ENCODE data around the gene BUB1. TPM values are rescaled to one million over a fixed set of nuclear protein-coding genes. Genes with fewer than 3 reads are reported as not detected.
"Not testable (repeated sequence)": the region's sequence is repeated elsewhere in the genome, so short reads cannot be mapped to it uniquely, and the experiment has no call there.

BUB1 gene
- polyA plus RNA-seq, 1 donor, result 34.9 TPM

DNA sequence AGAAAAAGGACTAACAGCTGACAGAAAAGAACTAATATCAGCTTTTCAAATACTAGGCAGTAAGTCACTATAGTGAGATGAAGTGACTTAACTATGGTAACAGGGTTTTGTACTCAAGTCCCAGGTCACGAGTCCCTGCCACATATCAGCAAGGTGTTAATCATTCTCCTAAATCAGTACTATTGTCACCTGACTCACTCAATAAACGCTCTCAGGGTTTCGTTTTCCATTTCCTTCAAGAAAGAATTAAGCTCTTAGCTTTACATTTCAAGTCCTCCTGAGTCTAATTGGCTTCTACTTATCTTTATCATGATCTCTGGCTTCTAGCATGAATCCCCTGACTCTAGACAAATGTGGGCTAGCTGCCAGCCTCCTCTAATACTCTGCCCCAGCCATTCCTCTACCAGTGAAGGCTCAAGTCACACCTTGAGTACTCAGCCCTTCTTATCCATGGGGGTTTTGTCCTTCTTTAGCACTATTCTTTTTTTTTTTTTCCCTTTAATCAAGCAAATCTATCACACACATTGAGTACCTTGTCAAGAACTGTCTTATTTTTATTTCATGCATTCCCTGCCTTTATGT, 20.0 kb downstream of the BUB1 start:
- no peak for DNase-seq

DNA sequence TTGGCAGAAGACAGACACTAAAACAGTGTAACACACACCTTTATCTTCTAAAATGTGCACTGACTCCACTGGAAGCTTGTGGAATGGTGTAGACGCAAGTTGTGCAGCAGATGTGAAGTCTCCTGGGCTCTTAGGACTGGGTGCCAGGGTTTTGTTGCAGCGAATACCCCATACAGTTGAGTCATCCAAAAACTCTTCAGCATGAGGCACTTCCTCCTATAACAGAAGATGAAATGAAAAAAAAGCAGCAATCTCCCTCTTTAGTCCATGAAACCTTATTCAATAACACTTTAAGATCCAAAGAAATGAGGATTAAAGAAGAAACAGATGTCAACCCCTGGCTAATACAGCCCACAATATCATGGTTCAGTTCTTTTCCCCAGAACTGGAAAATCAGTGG, 22.2 kb downstream of the BUB1 start:
- DNase-seq, result no peak

GRCh38 chr2:110653861-110654260, 24.0 kb downstream of the BUB1 start:
- DNase-seq, result no peak

DNA sequence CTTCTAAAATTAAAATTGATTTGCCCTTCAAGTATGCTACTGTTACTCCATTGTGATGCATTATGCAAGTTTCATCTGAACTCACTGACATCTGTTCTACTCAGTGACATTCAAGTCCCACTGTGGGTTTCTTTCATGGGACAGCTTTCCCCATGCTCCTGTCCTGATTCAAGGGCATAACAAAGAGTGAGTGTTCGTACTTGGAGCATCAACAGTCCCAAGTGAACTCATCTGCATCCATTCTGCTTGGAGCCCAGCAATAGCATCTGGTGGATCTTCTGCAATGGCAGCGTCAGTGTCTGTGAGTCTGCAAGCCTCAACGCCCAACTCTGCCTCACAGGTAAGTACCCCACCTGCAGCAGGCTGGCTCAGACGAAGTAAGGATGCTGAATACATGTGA, 27.5 kb downstream of the BUB1 start:
- no peak for DNase-seq

- no peak for DNase-seq
Measured at GRCh38 chr2:110647777-110648176, 30.1 kb downstream of the BUB1 start.

- no peak for DNase-seq
Measured at GRCh38 chr2:110645616-110646015, 32.2 kb downstream of the BUB1 start.

DNA sequence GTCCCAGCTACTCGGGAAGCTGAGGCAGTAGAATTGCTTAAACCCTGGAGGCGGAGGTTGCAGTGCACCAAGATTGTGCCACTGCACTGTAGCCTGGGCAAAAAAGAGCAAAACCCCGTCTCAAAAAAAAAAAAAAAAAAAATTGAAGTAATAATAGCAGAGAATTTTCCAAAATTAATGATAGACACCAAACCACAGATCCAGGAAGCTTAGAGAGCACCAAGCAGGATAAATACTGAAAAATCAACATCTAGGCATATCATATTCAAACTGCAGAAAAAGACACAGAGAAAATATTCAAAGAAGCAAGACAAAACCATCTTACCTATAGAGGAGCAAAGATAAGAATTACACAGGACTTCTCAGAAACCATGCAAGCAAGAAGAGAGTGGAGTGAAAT, 33.5 kb downstream of the BUB1 start:
- no peak for DNase-seq

DNA sequence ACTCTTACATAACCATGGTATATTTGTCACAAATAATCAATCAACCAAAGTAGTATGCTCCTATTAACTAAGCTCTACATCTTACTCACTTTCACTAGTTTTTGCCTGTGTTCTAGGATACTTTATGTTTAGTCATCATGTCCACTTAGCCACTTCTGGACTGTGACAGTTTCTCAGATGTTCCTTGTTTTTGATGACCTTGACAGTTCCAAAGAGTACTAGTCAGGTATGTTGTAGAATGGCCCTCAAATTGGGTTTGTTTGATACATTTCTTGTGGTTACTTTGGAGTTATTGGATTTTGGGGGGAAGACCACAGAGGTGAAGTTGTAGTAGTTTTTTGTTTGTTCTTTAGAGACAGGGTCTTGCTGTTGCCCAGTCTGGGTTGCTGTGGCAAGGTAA, 35.5 kb downstream of the BUB1 start:
- DNase-seq, result no peak

- DNase-seq, result no peak
Measured at GRCh38 chr2:110639972-110640371, 37.9 kb downstream of the BUB1 start.

- no peak for DNase-seq
Measured at GRCh38 chr2:110638952-110639695, 38.7 kb downstream of the BUB1 start.

DNA sequence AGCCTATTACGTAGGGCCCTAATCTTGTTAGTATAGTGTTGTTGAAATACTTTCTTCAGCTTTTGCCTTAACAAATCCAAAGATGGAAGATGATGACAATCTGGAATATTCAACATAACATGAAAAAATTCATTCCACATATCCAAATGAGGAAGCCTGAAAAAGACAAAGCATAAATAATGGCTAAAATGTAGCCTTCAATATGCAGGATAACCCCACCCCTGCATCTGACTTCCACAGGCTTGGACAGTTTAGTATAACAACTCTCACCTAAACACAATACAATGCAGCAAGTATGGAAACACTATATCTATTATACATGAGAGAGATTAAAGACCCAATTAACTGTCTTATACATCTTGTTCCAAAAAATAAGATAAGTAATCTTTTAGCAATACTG, 39.9 kb downstream of the BUB1 start:
- DNase-seq, result no peak

- DNase-seq, result no peak
Measured at GRCh38 chr2:110637093-110637492, 40.8 kb downstream of the BUB1 start.

DNA sequence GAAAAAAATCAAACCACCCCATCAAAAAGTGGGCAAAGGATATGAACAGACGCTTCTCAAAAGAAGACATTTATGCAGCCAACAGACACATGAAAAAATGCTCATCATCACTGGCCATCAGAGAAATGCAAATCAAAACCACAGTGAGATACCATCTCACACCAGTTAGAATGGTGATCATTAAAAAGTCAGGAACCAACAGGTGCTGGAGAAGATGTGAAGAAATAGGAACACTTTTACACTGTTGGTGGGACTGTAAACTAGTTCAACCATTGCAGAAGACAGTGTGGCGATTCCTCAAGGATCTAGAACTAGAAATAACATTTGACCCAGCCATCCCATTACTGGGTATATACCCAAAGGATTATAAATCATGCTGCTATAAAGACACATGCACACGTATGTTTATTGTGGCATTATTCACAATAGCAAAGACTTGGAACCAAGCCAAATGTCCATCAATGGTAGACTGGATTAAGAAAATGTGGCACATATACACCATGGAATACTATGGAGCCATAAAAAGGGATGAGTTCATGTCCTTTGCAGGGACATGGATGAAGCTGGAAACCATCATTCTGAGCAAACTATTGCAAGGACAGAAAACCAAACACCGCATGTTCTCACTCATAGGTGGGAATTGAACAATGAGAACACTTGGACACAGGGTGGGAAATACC, 41.8 kb downstream of the BUB1 start:
- not testable (repeated sequence) for DNase-seq

GRCh38 chr2:110627348-110627747, 50.5 kb downstream of the BUB1 start:
- DNase-seq, result not testable (repeated sequence)

- DNase-seq, result not testable (repeated sequence)
Measured at GRCh38 chr2:110619326-110619939, 58.4 kb downstream of the BUB1 start.

DNA sequence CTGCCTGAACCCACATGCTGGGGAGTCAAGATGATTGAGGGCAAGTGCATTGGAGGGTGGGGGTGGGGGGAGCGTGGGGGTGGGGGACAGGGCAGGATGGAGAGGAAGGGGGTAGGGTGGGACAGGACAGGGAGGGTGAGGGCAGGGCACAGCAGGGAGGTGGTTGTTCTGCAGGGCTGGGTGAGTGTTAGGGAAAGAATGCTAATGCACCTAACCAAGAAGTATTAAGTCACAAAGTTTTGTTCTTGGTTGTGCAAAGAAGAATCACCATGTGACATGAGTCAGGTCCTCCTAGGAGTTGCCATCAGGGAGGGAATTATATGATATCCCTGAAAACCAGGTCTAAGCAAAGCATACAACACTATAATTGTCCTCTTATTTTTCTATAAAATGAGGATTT, 63.9 kb downstream of the BUB1 start:
- not testable (repeated sequence) for DNase-seq

GRCh38 chr2:110610613-110611250, 67.1 kb downstream of the BUB1 start:
- DNase-seq, result not testable (repeated sequence)

DNA sequence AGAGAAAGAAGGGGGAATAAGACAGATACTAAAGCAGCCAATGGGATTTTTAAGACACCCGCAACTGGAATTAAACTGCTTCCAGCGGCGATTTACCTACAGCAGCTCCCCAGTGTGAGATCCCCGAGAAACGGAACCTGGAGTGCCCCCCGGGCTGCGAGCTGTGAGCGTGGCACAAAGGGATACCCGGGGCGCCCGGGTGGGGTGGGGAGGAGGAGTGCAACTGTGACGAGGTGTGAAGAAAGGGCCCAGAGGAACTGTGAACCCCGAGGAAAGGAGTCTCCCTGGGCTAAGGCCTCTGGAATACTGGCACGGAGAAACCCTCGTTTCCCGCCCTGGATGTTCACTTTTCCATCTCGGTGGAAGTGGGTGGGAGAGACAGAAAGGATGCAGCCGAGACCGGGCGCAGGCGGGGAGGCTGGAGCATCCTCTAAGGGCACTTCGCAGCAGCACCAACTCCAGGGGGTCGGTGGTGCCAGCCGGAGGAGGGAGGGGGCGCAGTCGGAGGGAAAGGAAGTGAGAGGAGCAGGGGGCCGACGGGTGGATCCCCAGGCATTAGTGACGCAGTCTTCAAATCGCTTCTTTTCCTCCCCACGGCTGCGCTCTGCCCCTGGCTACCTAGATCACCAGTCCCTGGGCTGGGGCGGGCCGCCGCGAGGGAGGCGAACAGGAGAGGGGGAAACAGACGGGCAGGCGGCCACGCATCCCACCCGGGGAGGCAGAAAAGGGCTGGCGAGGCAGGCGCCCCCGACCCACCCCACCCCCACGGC, 67.8 kb downstream of the BUB1 start:
- DNase-seq, result not testable (repeated sequence)

DNA sequence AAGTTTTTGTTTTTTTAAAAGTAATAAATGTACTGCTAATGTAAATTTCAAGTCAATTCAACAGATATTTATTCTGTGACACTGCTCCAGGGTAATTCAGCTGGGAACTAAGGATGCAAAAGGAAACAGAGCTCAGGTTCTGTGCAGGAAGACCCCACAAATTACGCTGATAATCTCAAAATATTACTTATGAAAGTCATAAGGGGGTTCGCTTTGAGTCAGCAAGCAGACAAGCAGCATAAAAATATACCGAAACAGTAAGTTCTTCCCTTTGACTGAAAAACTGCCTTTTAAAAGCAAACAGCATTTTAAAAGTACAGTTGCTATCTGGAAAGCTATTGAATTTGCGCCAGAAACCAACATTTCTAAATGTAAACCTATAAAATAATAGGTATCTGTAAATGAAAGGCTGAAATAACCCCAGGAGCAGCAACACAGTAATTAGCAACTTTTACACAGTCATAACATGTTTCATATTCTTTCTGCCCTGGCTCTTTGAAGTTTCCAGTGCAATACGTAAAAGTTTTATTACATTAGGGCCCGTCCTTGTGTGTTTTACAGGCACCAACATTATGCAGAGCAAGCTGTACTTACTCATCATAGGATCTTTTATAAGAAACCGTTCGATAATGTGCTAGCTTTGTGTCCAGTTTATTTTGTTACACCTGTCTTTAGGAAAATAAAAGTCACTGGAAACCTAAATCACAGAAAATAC, 68.9 kb downstream of the BUB1 start:
- not testable (repeated sequence) for DNase-seq

DNA sequence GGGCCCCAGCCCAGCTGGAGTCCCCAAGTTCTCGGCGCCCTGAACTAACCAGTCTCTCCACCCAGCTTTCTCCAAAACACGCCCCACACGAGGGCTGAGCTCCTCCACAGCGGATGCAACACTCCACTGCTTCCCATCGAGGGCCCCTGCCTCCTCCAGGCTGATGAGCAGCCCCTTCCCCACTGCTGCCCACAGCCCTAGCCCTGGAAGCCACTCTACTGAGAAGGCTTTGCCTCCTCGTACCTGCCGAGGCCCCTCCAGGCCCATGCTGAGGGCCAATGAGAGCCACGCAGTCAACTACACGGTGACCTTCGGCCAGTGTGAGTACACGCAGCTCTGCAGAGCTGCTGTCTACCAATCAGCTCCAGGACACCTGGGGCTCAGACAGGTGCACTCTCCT, 72.8 kb downstream of the BUB1 start:
- DNase-seq, result not testable (repeated sequence)

Data from left kidney (tissue), 2 donors.